GM19395 (cell line): ENCODE results near the gene DLG4.
"Not testable (repeated sequence)": the region's sequence is repeated elsewhere in the genome, so short reads cannot be mapped to it uniquely, and the experiment has no call there.

Experiments used
- ATAC-seq: cut with Tn5 transposase; IDR thresholded peaks from one replicate; pipeline ENCODE4 v1.9.1; 2021; ENCODE audit warnings: mild to moderate bottlenecking, moderate library complexity; ENCODE audit not compliant: unreplicated experiment

The DLG4 gene

GRCh38 chr17:7190276-7190917, 29.2 kb downstream of the DLG4 start:
- ATAC-seq, result no peak

DNA sequence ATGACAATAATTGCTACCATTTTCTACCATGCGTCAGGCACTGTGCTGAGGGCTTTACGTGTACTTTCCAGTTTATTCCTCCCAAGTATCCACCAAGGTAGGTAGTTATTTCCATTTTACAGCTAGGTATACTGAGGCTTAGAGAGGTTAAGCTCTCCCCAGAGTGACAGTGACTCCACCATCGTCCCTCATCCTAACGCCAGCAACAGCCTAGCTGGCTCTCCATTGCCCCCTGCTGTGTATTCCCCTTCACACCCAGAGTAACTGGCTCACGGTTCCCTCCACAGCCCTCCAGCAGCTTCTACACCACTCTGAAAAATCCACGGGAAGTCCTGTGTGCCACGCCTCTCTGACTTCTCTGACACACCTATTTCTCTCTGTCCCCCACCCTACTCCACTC, 33.4 kb downstream of the DLG4 start:
- no peak for ATAC-seq

DNA sequence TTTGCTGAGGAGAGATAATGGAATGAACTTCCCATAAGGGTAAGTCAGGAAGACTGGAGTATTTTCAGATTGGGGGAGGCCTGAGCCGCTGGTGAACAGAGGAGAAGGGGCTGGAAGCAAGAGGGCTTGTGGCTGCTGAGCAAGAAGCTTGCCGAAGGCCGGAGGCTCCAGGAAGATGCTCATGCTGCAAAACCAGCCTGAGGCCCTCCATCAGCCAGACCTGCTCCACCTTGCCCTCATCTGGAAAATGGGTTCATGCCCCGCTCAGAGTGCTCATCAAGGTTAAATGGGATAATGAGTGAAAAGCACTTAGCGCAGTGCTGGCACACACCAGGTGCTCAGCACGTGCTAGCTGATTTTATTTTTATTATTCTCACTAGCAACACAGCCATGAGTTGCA, 35.0 kb downstream of the DLG4 start:
- no peak for ATAC-seq

DNA sequence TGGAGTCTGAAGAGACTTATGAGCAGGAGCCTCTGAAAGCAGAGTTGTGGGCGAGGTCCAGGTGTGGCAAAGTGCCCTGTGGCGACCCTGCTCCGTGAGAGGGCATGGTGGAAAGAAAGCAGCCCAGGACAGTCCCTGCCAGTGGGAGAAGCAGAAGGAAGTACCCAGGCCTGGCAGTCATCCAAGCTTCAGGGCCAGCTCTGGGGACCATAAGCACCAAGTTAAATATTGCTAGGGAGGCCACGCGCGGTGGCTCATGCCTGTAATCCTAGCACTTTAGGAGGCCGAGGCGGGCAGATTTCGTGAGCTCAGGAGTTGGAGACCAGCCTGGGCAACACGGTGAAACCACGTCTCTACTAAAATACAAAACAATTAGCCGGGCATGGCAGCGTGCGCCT, 35.5 kb downstream of the DLG4 start:
- ATAC-seq, result no peak

- ATAC-seq, result no peak
Observed at GRCh38 chr17:7183433-7184090, 36.1 kb downstream of the DLG4 start.

DNA sequence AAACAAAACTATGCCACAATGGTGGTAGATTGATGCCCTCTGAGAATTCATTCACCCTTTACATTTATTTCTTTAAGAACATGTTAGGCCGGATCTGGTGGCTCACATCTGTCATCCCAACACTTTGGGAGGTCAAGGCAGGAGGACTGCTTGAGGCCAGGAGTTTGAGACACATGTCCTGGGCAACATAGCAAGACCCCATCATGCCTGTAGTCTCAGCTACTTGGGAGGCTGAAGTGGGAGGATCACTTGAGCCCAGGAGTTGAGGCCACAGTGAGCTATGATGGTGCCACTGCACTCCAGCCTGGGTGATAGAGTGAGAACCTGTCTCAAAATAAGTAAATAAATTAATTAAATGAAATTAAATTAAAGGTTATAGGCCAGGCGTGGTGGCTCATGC, 37.5 kb downstream of the DLG4 start:
- not testable (repeated sequence) for ATAC-seq

DNA sequence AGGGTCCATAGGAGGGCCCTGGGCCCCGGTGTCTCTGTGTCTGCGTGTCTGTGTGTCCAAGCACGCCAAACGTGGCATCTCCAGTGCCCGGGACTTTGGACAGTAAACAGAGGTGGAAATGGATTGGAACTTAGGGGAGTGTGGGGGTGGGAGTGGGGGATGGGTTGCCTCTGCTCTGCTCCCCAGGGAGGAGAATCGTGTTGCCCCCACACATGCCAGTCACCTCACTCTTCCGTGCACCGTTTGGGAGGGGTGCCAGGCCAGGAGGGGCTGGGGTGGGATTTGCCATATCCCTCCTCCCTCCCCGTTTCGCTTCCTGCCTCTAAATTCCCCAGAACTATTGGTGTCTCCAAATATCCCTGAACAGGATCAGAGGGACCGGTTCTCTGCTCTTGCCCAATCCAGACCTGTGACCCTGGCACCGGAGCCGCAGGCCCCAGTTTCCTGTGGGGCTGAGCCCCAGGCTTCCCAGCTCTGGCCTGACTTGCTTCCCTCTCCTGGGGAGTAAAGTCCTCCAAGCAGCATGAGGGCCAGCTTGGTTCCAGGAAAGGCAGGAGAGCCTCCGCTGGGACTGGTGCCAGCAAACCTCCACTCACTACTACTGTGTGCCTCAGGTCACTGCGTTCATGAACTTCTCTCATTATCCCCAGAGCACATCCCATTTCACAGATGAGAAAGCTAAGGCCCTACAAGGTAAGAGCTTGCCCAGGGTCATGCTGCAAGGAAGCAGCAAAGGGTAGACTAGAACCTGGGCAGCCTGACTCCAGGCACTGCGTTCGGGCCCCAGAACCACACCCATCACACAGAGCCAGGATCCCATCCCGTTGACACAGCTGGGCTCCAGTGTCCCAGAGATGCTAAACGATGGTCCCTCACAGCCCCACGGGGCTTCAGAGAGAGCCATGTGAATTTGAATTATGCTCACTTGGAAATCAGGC, 40.0 kb downstream of the DLG4 start, which contains the start of gene ASGR1:
Gene ASGR1 (minus strand): TSS at position 54 of the 938 bp plus-strand sequence. CDS start 807 bp downstream, outside the sequence.
- no peak for ATAC-seq

- no peak for ATAC-seq
Observed at GRCh38 chr17:7178973-7179316, 40.7 kb downstream of the DLG4 start.

DNA sequence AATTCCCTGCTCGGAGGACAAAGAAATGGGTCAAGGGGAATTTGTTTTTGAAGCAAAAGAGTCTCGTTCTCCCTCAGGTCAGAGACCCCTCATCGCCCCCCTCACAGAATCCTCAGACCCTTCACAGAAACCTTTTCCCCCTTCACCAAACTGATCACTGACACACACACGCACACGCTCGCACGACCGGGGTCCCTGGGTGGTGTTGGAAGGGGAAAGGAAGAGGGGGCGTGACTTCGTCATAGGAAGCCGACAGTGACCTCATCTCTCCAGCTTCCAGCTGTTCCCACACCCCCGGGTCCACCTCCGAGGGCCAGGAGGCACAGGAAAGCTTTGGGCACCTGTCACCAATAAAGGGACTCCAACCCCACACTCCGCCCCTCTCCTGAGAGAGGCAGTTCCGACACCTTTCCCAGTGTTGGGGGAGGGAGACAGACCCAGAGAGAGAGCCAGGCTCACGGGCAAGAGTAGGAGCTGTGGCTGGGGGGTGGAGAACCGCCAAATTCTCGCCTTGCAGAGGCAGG, 41.6 kb downstream of the DLG4 start:
- ATAC-seq, result no peak

DNA sequence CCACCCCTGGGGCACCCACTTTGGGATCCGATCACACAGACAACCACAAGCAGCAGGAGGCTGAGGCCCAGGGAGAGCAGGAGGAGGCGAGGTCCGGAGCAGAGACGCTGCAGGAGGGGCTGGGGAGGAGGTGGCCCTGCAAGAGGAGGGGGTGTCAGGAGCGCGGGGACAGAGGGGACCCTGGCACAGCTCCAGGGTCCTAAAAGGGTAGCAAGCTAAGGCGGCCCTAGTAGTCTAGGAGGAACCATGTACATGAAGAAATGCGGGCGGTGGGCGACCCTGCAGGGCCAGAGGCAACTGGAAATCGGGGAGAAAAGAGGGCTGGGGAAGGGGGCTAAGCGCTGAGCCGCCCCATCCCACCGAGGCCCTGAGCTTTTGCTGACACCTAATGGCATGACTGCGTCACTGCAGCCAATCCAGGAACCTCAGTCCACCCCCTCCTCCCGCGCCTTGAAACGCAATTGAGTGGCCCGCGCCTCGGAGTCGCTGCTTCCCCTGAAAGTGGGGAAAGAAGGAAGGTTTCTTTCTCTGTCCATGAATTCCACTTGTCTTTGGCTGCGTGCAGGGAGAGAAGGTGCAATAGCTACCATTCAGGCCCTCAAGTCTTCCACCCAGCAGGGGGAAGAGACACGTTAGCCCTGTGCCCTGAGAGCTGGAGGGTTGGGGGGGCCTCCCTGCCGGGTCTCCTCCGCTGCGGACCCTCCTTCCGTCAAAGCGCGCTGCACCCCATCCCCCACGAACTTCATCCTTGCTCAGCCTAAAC, 42.3 kb downstream of the DLG4 start:
- ATAC-seq, result no peak

DNA sequence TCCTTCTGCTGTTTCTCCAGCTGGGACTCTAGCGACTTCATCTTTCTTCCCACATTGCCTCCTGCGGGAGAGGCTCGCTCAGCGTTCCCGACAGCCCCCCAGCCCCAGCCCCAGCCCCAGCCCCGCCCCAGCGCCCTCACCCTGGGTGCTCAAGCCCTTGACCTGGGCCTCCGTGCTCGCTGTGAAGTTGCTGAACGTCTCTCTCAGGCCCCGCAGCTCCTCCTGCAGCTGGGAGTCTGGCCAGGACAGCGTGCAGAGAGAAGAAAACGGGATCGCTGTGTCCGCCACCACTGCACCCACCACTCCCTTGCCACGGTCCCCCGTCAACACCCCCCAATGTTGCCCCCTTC, 42.8 kb downstream of the DLG4 start:
- ATAC-seq, result no peak

- no peak for ATAC-seq
Observed at GRCh38 chr17:7176107-7176840, 43.4 kb downstream of the DLG4 start.

DNA sequence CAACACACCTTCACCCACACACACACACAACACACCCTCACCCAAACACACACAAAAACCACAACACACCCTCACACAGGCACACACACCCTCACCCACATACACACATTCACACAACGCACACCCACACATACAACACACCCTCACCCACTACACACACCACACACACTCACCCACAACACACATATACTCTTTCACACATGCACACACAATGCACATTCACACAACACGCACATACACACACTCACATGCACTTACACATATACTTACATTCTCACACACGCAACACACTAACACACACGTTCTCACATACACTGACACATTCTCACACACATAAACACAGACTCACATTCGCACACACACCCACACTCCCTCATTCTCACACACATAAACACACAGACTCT, 44.3 kb downstream of the DLG4 start:
- no peak for ATAC-seq

- no peak for ATAC-seq
Observed at GRCh38 chr17:7174603-7175326, 44.9 kb downstream of the DLG4 start.

GRCh38 chr17:7173687-7174602, 45.7 kb downstream of the DLG4 start:
- no peak for ATAC-seq

DNA sequence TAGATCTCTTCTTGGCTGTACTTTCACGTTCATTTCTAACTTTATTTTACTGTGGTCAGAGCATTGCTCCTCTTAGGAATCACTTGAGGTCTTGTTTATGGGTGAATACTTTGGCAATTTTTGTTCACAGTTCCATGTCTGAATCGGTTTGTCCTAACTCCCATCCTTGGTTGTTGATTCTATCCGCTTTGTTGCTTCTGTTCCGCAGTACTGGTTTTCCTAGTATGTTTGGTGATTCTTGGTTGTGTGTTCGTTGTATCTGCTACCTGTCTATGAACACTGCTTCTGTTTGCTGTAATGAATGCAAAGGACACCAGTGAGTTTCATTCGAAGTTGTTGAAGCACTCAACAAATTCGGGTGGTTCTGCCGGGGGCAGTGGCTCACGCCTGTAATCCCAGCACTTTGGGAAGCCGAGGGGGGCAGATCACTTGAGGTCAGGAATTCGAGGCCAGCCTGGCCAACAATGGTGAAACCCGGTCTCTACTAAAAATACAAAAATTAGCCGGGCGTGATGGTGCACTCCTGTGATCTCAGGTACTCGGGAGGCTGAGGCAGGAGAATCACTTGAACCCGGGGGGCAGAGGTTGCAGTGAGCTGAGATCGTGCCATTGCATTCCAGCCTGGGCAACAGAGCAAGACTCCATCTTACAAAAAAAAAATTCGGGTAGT, 47.0 kb downstream of the DLG4 start:
- not testable (repeated sequence) for ATAC-seq

DNA sequence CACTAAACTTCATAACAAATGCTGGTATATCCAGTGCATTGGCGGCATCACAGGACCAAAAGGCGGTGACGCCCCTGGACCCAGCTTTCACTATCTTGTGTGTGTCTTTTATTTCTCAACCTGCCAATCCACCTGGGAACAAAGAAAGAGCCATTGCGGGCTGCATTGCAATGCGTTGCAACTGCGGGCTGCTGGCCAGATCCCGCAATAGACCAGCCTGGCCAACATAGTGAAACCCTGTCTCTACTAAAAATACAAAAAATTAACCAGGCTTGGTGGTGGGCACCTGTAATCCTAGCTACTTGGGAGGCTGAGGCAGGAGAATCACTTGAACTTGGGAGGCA, 50.1 kb downstream of the DLG4 start:
- not testable (repeated sequence) for ATAC-seq
